Measurements from ENCODE around the gene TRPM3.

The TRPM3 gene

DNA sequence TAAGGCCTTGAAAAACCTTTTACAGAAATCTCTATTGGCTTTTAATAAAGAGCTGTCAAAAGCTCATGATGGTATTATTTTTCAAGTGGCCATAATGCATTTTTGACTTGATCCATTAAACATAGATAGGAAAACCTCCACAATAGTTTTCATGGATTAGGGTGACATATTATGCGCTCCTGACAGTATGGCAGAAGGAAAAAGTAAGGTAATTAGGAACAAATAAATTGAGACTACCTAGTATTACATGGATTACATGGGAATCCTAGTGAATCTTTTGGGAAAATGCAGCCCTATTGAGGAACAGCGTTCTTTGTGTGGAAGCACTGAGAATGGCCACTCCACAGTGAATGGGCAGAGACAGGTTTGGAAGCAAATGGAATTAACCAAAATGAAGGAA is 171.2 kb downstream of the TRPM3 start:
- TF ChIP-seq GLIS3 (CRISPR knock-in tag; IDR thresholded peaks at IDR 0.05) (no peak), ARNTL (CRISPR knock-in tag; IDR thresholded peaks at IDR 0.05; ENCODE audit: borderline replicate concordance, low read depth) (no peak), TCF4 (CRISPR knock-in tag; IDR thresholded peaks at IDR 0.05; ENCODE audit: borderline replicate concordance) (no peak), ZFP30 (CRISPR knock-in tag; IDR thresholded peaks at IDR 0.05) (no peak), PPARA (CRISPR knock-in tag; IDR thresholded peaks at IDR 0.05; ENCODE audit: borderline replicate concordance) (no peak)
- TF ChIP-seq, protein P1, sequence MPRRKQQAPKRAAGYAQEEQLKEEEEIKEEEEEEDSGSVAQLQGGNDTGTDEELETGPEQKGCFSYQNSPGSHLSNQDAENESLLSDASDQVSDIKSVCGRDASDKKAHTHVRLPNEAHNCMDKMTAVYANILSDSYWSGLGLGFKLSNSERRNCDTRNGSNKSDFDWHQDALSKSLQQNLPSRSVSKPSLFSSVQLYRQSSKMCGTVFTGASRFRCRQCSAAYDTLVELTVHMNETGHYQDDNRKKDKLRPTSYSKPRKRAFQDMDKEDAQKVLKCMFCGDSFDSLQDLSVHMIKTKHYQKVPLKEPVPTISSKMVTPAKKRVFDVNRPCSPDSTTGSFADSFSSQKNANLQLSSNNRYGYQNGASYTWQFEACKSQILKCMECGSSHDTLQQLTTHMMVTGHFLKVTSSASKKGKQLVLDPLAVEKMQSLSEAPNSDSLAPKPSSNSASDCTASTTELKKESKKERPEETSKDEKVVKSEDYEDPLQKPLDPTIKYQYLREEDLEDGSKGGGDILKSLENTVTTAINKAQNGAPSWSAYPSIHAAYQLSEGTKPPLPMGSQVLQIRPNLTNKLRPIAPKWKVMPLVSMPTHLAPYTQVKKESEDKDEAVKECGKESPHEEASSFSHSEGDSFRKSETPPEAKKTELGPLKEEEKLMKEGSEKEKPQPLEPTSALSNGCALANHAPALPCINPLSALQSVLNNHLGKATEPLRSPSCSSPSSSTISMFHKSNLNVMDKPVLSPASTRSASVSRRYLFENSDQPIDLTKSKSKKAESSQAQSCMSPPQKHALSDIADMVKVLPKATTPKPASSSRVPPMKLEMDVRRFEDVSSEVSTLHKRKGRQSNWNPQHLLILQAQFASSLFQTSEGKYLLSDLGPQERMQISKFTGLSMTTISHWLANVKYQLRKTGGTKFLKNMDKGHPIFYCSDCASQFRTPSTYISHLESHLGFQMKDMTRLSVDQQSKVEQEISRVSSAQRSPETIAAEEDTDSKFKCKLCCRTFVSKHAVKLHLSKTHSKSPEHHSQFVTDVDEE (CRISPR knock-in tag; IDR thresholded peaks at IDR 0.05): no peak
- ATAC-seq: no peak

DNA sequence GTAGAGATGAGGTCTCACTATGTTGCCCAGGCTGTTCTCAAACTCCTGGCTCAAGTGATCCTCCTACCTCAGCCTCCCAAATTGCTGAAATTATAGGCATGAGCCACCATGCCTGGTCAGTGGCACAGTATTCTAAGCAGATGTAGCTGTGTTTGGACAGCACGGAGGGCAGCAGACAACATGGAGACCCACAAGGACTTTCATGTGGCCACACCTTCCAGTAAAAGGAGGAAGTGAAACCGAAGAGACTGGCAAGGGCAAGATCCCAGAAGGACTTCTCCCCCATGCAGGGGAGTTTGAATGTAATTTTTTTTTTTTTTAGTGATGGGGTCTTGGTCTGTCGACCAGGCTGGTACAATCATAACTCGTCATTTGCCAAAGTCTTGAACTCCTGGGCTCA is 172.2 kb downstream of the TRPM3 start:
- TF ChIP-seq OSR1 (CRISPR knock-in tag; IDR thresholded peaks at IDR 0.05) (no peak), PPARA (CRISPR knock-in tag; IDR thresholded peaks at IDR 0.05; ENCODE audit: borderline replicate concordance) (no peak), CSDC2 (CRISPR knock-in tag; IDR thresholded peaks at IDR 0.05) (no peak)
- TF ChIP-seq, protein P1 (CRISPR knock-in tag; IDR thresholded peaks at IDR 0.05): no peak
- TF ChIP-seq, protein P2, sequence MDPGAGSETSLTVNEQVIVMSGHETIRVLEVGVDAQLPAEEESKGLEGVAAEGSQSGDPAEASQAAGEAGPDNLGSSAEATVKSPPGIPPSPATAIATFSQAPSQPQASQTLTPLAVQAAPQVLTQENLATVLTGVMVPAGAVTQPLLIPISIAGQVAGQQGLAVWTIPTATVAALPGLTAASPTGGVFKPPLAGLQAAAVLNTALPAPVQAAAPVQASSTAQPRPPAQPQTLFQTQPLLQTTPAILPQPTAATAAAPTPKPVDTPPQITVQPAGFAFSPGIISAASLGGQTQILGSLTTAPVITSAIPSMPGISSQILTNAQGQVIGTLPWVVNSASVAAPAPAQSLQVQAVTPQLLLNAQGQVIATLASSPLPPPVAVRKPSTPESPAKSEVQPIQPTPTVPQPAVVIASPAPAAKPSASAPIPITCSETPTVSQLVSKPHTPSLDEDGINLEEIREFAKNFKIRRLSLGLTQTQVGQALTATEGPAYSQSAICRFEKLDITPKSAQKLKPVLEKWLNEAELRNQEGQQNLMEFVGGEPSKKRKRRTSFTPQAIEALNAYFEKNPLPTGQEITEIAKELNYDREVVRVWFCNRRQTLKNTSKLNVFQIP (CRISPR knock-in tag; IDR thresholded peaks at IDR 0.05; ENCODE audit: borderline replicate concordance, low read depth): no peak
- ATAC-seq: no peak

DNA sequence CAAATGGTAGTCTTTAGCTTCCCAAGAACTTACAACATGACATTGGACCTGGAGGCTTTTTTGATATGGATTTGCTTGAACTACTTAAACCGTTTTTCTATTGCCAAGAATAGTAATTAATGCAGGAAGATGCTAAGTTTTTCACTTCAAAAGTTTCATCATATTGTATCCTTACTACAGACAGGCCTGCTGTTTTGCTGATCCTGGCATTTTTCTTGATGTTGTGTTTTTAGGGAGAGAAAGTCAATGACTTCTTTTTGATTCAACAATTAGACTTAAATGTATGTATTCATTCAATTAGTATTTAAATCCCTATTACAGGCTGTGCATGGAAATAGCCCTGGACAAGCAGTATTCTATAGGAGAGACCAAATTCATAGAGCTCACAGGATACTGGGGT is 172.7 kb downstream of the TRPM3 start:
- no peak for ATAC-seq
- TF ChIP-seq PPARA (CRISPR knock-in tag; IDR thresholded peaks at IDR 0.05; ENCODE audit: borderline replicate concordance) (no peak), ZFP30 (CRISPR knock-in tag; IDR thresholded peaks at IDR 0.05) (no peak)

DNA sequence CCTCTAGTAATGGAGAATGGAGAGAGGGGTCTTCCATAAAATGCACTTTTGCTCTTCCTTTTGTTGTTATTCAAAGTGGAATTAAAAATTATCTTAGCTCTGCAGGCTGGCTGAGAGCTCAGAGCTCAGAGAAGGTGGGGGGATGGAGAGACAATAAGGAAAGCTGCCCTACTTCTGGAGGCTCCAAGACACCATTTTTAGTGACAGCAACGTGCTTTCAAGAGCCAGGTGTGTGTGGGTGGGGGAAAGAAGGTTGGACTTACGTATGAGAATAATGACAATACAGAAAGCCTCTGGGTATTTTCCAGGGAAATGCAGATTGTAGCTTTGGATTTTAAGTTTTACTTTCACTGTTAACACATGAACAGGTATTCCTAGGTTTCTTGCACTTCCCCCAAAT is 173.9 kb downstream of the TRPM3 start:
- TF ChIP-seq RARB (CRISPR knock-in tag; IDR thresholded peaks at IDR 0.05) (no peak), TOX (CRISPR knock-in tag; IDR thresholded peaks at IDR 0.05; ENCODE audit: borderline replicate concordance) (no peak), ZC3H10 (CRISPR knock-in tag; IDR thresholded peaks at IDR 0.05) (no peak), ESRRG (CRISPR knock-in tag; IDR thresholded peaks at IDR 0.05) (no peak), CSDC2 (CRISPR knock-in tag; IDR thresholded peaks at IDR 0.05) (no peak)
- TF ChIP-seq, protein P3, sequence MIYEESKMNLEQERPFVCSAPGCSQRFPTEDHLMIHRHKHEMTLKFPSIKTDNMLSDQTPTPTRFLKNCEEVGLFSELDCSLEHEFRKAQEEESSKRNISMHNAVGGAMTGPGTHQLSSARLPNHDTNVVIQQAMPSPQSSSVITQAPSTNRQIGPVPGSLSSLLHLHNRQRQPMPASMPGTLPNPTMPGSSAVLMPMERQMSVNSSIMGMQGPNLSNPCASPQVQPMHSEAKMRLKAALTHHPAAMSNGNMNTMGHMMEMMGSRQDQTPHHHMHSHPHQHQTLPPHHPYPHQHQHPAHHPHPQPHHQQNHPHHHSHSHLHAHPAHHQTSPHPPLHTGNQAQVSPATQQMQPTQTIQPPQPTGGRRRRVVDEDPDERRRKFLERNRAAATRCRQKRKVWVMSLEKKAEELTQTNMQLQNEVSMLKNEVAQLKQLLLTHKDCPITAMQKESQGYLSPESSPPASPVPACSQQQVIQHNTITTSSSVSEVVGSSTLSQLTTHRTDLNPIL (CRISPR knock-in tag; IDR thresholded peaks at IDR 0.05; ENCODE audit: low read depth): no peak
- no peak for ATAC-seq

DNA sequence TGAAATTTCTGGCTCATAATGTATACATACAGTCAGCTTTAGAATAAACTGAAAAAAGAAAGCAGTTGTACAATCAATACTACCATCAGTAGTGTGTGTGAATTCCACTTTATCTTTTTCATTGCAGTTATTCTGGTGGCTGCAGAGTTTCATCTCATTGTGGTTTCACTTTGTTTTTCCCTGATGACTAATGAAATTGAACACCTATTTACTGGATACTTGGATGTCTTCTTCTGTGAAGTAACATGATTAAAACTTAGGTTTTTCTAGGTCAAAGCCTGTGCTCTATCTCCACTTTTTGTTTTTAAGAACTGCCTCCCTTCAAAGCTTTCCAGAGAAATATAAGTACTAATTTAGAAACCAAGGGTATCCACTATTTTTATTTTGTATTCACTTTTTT is 174.3 kb downstream of the TRPM3 start:
- ATAC-seq: no peak
- no peak for TF ChIP-seq ARNTL (CRISPR knock-in tag; IDR thresholded peaks at IDR 0.05; ENCODE audit: borderline replicate concordance, low read depth)
- TF ChIP-seq, protein P4, sequence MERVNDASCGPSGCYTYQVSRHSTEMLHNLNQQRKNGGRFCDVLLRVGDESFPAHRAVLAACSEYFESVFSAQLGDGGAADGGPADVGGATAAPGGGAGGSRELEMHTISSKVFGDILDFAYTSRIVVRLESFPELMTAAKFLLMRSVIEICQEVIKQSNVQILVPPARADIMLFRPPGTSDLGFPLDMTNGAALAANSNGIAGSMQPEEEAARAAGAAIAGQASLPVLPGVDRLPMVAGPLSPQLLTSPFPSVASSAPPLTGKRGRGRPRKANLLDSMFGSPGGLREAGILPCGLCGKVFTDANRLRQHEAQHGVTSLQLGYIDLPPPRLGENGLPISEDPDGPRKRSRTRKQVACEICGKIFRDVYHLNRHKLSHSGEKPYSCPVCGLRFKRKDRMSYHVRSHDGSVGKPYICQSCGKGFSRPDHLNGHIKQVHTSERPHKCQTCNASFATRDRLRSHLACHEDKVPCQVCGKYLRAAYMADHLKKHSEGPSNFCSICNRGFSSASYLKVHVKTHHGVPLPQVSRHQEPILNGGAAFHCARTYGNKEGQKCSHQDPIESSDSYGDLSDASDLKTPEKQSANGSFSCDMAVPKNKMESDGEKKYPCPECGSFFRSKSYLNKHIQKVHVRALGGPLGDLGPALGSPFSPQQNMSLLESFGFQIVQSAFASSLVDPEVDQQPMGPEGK (CRISPR knock-in tag; IDR thresholded peaks at IDR 0.05; ENCODE audit: borderline replicate concordance): no peak
- no peak for TF ChIP-seq ESRRG (CRISPR knock-in tag; IDR thresholded peaks at IDR 0.05)
- TF ChIP-seq ZNF565 (CRISPR knock-in tag; conservative IDR thresholded peaks at IDR 0.05; ENCODE audit: low read depth): no peak
- TF ChIP-seq, protein P5, sequence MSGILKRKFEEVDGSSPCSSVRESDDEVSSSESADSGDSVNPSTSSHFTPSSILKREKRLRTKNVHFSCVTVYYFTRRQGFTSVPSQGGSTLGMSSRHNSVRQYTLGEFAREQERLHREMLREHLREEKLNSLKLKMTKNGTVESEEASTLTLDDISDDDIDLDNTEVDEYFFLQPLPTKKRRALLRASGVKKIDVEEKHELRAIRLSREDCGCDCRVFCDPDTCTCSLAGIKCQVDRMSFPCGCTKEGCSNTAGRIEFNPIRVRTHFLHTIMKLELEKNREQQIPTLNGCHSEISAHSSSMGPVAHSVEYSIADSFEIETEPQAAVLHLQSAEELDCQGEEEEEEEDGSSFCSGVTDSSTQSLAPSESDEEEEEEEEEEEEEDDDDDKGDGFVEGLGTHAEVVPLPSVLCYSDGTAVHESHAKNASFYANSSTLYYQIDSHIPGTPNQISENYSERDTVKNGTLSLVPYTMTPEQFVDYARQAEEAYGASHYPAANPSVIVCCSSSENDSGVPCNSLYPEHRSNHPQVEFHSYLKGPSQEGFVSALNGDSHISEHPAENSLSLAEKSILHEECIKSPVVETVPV (CRISPR knock-in tag; IDR thresholded peaks at IDR 0.05): no peak
- TF ChIP-seq, protein P2 (CRISPR knock-in tag; IDR thresholded peaks at IDR 0.05; ENCODE audit: borderline replicate concordance, low read depth): no peak
- no peak for TF ChIP-seq ISL1 (CRISPR knock-in tag; IDR thresholded peaks at IDR 0.05)
- no peak for TF ChIP-seq TOX (CRISPR knock-in tag; IDR thresholded peaks at IDR 0.05; ENCODE audit: borderline replicate concordance)
- no peak for TF ChIP-seq BACH2 (CRISPR knock-in tag; IDR thresholded peaks at IDR 0.05; ENCODE audit: borderline replicate concordance)
- no peak for TF ChIP-seq ZNF8 (CRISPR knock-in tag; IDR thresholded peaks at IDR 0.05)

Measured in SK-N-SH treated with all-trans-retinoic acid at 6 μM for 48 hours (cell line).